A673 (cell line): Measurements from ENCODE around the gene ENDOU. TPM values are rescaled to one million over a fixed set of nuclear protein-coding genes. Genes with fewer than 3 reads are reported as not detected.

Source experiments
- BruUV-seq: library from RNA; stranded (reverse); fragments of 400-500 nt; replicated peaks from 2 replicates; lab custom pipeline; 2021; lab: Mats Ljungman, UMichigan
- CTCF ChIA-PET: fragments of 300-600 bp; sonication (Branson Sonifier 250); formaldehyde crosslinking; loops from one replicate; lab custom pipeline; 2022; ENCODE audit warnings: antibody characterized with exemption; lab: Charles Lee
- POLR2A ChIA-PET: fragments of 300-600 bp; sonication (Branson Sonifier 250); formaldehyde crosslinking; loops from one replicate; lab custom pipeline; 2022; ENCODE audit warnings: antibody characterized with exemption; ENCODE audit not compliant: low non-redundant PET; lab: Charles Lee
- DNase-seq: peaks from one replicate; pipeline ENCODE4 v3.0.0-alpha.2; 2015; ENCODE audit warnings: low spot score
- H3K27ac ChIP-seq: fragments of 200-600 bp; sonication (generic); 2 replicates; pipeline ENCODE4 v1.5.1; 2016; ENCODE audit warnings: mixed run types, low read depth, mild to moderate bottlenecking, mixed read lengths, antibody characterized with exemption, low read length; ENCODE audit not compliant: poor library complexity, severe bottlenecking
- H3K27me3 ChIP-seq: fragments of 200-600 bp; sonication (generic); replicated peaks from 2 replicates; pipeline ENCODE4 v1.6.1; 2017; ENCODE audit warnings: mixed run types, low read depth, mild to moderate bottlenecking, mixed read lengths, antibody characterized with exemption, low read length; ENCODE audit not compliant: insufficient read depth, poor library complexity
- H3K36me3 ChIP-seq: fragments of 200-600 bp; sonication (generic); 2 replicates; pipeline ENCODE4 v1.6.1; 2016; ENCODE audit warnings: mixed run types, mild to moderate bottlenecking, mixed read lengths, antibody characterized with exemption, low read length; ENCODE audit not compliant: insufficient read depth, poor library complexity, severe bottlenecking
- H3K4me1 ChIP-seq: fragments of 200-600 bp; sonication (generic); 2 replicates; pipeline ENCODE4 v1.6.1; 2017; ENCODE audit warnings: mixed run types, mild to moderate bottlenecking, mixed read lengths, antibody characterized with exemption, low read length; ENCODE audit not compliant: insufficient read depth, poor library complexity, severe bottlenecking
- H3K4me3 ChIP-seq: fragments of 200-600 bp; sonication (generic); 2 replicates; pipeline ENCODE4 v1.5.1; 2016; ENCODE audit warnings: low read depth, mixed run types, mild to moderate bottlenecking, mixed read lengths, low read length; ENCODE audit not compliant: poor library complexity, severe bottlenecking
- H3K9me3 ChIP-seq: fragments of 200-600 bp; sonication (generic); 2 replicates; pipeline ENCODE4 v1.6.1; 2016; ENCODE audit warnings: mixed run types, low read depth, mild to moderate bottlenecking, mixed read lengths, antibody characterized with exemption, low read length; ENCODE audit not compliant: poor library complexity, severe bottlenecking
- EZH2 ChIP-seq: fragments of 200-600 bp; sonication (generic); IDR thresholded peaks from 2 replicates; pipeline ENCODE4 v1.6.1; 2017; ENCODE audit warnings: borderline replicate concordance, low read depth, mild to moderate bottlenecking, mixed read lengths, antibody characterized with exemption, low read length; ENCODE audit not compliant: poor library complexity, severe bottlenecking
- intact Hi-C: fragments of 100-400 bp; cut with micrococcal nuclease; formaldehyde crosslinking; loops from one replicate; pipeline ENCODE4 v1.10.0; 2022; ENCODE audit not compliant: unreplicated experiment
- total RNA-seq: library from RNA; stranded (reverse); gene quantifications from 2 replicates; pipeline ENCODE4 v1.2.3, GENCODE V29; 2021
- TF ChIP-seq, protein P1 (sequence below): fragments of 300-800, 200-600 bp; sonication (generic); conservative IDR thresholded peaks from 2 replicates; pipeline ENCODE4 v1.5.1; 2017; ENCODE audit warnings: low read depth, mild to moderate bottlenecking, antibody characterized with exemption, low read length, moderate library complexity, mixed read lengths

Gene ENDOU
- total RNA-seq, 1 experiment from 2014 or later: 0.58 TPM

DNA sequence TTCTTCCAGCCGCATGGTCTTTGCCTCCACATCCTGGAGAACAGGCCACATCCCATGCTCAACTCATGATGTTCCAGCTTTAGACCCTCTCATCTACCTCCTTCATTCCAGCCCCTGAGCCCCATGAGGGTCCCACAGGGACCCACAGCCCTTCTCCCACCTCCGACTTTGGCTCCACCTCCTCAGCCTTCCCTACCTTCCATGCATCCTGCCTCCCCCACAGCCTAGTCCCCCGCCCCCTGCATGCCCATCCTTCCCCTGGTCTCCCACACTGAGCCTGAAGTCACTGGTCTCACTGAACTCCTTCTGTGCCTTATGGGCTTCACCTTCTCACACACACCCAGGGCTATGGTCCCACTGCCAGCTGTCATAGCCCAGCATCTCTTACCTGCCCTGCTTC lies 23.6 kb upstream of the ENDOU start:
- TF ChIP-seq EZH2: no peak
- TF ChIP-seq, protein P1, sequence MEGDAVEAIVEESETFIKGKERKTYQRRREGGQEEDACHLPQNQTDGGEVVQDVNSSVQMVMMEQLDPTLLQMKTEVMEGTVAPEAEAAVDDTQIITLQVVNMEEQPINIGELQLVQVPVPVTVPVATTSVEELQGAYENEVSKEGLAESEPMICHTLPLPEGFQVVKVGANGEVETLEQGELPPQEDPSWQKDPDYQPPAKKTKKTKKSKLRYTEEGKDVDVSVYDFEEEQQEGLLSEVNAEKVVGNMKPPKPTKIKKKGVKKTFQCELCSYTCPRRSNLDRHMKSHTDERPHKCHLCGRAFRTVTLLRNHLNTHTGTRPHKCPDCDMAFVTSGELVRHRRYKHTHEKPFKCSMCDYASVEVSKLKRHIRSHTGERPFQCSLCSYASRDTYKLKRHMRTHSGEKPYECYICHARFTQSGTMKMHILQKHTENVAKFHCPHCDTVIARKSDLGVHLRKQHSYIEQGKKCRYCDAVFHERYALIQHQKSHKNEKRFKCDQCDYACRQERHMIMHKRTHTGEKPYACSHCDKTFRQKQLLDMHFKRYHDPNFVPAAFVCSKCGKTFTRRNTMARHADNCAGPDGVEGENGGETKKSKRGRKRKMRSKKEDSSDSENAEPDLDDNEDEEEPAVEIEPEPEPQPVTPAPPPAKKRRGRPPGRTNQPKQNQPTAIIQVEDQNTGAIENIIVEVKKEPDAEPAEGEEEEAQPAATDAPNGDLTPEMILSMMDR: no peak
- H3K4me1 ChIP-seq: peaks cover 18% of the 10 kb centered on the region
- no TSS peak for BruUV-seq
- no peaks in the 10 kb centered on the region for H3K9me3 ChIP-seq
- H3K27me3 ChIP-seq: no peaks in the 10 kb centered on the region
- no peak overlapping the region for H3K27ac ChIP-seq
- no peak for DNase-seq
- intact Hi-C loops: no loop called here
- POLR2A ChIA-PET: no interaction called here
- H3K36me3 ChIP-seq: no peaks in the 10 kb centered on the region
- H3K4me3 ChIP-seq: no peak overlapping the region
- CTCF ChIA-PET: no interaction called here

DNA sequence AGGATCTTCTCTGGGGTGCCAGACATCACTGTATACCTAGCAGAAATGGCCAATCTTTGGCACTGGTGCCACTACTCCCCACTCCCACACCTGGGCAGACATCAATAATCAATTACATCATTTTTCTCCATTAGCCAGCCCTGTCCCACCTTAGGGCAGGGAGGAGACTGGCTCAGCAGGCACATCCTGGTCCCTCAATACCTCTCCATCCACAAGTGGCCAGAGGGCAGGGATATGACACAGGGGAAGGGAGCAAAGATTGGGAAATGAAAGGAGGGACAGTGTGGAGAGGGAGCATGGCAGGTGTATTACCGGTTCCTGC lies 23.2 kb upstream of the ENDOU start:
- Histone ChIP-seq H3K4me1 (peaks cover 14% of the 10 kb centered on the region), H3K4me3 (no peak overlapping the region), H3K27ac (no peak overlapping the region), H3K27me3 (no peaks in the 10 kb centered on the region), H3K36me3 (no peaks in the 10 kb centered on the region), H3K9me3 (no peaks in the 10 kb centered on the region)
- no peak for TF ChIP-seq EZH2
- TF ChIP-seq, protein P1: no peak
- ChIA-PET POLR2A (no interaction called here), CTCF (no interaction called here)
- no peak for DNase-seq
- intact Hi-C loops: no loop called here
- BruUV-seq: no TSS peak

DNA sequence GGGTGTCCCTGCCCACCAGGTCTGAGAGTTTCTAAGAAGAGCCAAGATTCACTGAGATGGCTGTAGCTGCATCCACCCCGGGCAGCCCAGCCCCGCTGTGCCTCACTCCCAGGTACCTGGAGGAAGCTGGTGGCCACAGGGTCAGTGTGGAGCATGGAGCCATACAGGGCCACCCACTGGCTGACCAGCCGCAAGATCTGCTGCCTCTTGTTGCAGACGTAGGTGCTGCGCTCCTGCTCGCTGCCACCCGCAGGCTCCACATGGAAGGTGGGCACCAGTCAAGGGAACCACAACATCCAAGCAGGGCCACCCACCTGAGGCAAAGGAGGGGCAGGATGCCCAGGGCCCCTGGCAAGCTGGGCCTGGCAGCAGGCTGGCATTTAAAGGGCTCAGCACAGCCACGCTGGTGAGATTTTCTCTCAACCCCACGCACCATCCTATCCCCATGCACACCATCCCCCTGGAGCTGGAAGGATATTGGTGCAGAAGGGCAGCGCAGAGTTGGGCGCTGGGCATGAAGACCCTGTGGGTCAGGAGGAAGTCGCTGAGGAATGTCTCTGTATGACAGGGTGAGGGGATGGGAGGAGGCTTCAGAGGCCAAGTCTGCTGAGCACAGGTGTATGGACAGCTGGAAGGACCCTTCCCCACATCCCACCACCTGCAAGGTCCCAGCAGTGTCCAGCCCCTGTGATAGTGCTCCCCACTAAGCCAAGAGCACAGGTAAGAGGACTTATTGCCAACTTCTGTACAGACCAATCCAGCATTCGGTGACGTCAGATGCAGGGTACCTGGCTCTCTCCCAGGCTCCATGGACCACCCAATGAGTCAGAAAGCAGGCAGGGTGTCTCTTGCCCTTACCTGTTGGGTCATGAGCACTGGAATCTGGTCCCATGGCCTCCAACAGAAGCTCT lies 22.6 kb upstream of the ENDOU start:
- CTCF ChIA-PET: no interaction called here
- H3K9me3 ChIP-seq: no peaks in the 10 kb centered on the region
- no peaks in the 10 kb centered on the region for H3K27me3 ChIP-seq
- POLR2A ChIA-PET: no interaction called here
- no peak for TF ChIP-seq EZH2
- TF ChIP-seq, protein P1: no peak
- DNase-seq: no peak
- intact Hi-C loops: no loop called here
- H3K4me1 ChIP-seq: peaks cover 8% of the 10 kb centered on the region
- no peak overlapping the region for H3K4me3 ChIP-seq
- no peaks in the 10 kb centered on the region for H3K36me3 ChIP-seq
- no peak overlapping the region for H3K27ac ChIP-seq
- BruUV-seq: no TSS peak
